K562 (cell line): ENCODE data around the gene BCAP31. TPM values are rescaled to one million over a fixed set of nuclear protein-coding genes. Genes with fewer than 3 reads are reported as not detected.

Source experiments
- ATAC-seq: fragments of 200-7000 bp; cut with Tn5 transposase; 3 replicates; pipeline ENCODE4 v1.9.1; 2020; ENCODE audit warnings: moderate library complexity
- BruUV-seq: library from RNA; stranded (reverse); fragments of 400-500 nt; replicated peaks from 2 replicates; lab custom pipeline; 2021; lab: Mats Ljungman, UMichigan
- CTCF ChIA-PET: fragments of 300-600 bp; formaldehyde crosslinking; extraction: SDS; loops from one replicate; lab custom pipeline; 2021; ENCODE audit warnings: low intra/inter-chr PET ratio; lab: Yijun Ruan, JAX
- POLR2A ChIA-PET: fragments of 300-600, 350-650 bp; sonication (Branson Sonifier 250); formaldehyde crosslinking; extraction: SDS; loops from one replicate; lab custom pipeline; 2021; ENCODE audit warnings: antibody characterized with exemption, inconsistent platforms; lab: Yijun Ruan, JAX
- DNase-seq, 4 experiments: peaks; one replicate each; pipeline versions ENCODE4 v3.0.0 to v3.0.0-alpha.2; 2011 to 2018; ENCODE audit warnings: low spot score in 3 of 4, mixed read lengths in 3 of 4; ENCODE audit errors: extremely low read depth in 1 of 4
- FAIRE-seq: peaks from 2 replicates; lab custom pipeline; 2011; peaks lifted over from hg19 to GRCh38; lab: Jason Lieb, UNC
- H2AFZ ChIP-seq: 2 replicates; pipeline ENCODE4 v1.6.0; 2011; ENCODE audit warnings: low read depth, low read length, control low read depth, inconsistent platforms
- H3K27ac ChIP-seq: fragments of 200-600 bp; 3 replicates; pipeline ENCODE4 v1.8.0; 2011; ENCODE audit warnings: low read depth, mild to moderate bottlenecking, control low read depth, inconsistent platforms, low read length, moderate library complexity, mixed read lengths; ENCODE audit errors: extremely low read depth
- H3K27me3 ChIP-seq, 2 experiments: fragments of 300-600 bp in 1 of 2; 2 replicates in 1 of 2; 3 replicates in 1 of 2; pipeline versions ENCODE4 v1.6.0 to v1.8.0; 2011; ENCODE audit warnings: inconsistent platforms in 2 of 2, low read length in 2 of 2, mild to moderate bottlenecking in 1 of 2, mixed read lengths in 1 of 2, moderate library complexity in 1 of 2; ENCODE audit not compliant: control insufficient read depth in 2 of 2, insufficient read depth in 2 of 2
- H3K36me3 ChIP-seq: fragments of 300-600 bp; 3 replicates; pipeline ENCODE4 v1.8.0; 2011; ENCODE audit warnings: mild to moderate bottlenecking, low read length, inconsistent platforms; ENCODE audit not compliant: control insufficient read depth, insufficient read depth
- H3K4me1 ChIP-seq, 2 experiments: fragments of 200-600 bp in 1 of 2; replicated peaks in 1 of 2; 2 replicates in 1 of 2; 3 replicates in 1 of 2; pipeline versions ENCODE4 v1.5.1 to v1.8.0; 2011; ENCODE audit warnings: inconsistent platforms in 2 of 2, low read length in 2 of 2, mild to moderate bottlenecking in 1 of 2, mixed read lengths in 1 of 2, moderate library complexity in 1 of 2; ENCODE audit not compliant: control insufficient read depth in 2 of 2, insufficient read depth in 2 of 2
- H3K4me2 ChIP-seq: 2 replicates; pipeline ENCODE4 v1.6.1; 2011; ENCODE audit warnings: low read length, control low read depth, inconsistent platforms, mixed read lengths; ENCODE audit not compliant: insufficient read depth
- H3K4me3 ChIP-seq: fragments of 200-600 bp; sonication (generic), shearing (Covaris generic); 2 replicates; pipeline ENCODE4 v1.5.1; 2016; ENCODE audit warnings: control low read depth, inconsistent platforms
- H3K79me2 ChIP-seq: fragments of 200-600 bp; 3 replicates; pipeline ENCODE4 v1.8.0; 2011; ENCODE audit warnings: low read length, inconsistent platforms; ENCODE audit not compliant: control insufficient read depth, insufficient read depth
- H3K9ac ChIP-seq, 2 experiments: 2 replicates each; pipeline versions ENCODE4 v1.6.0 to v1.6.1; 2011; ENCODE audit warnings: low read depth in 2 of 2, low read length in 2 of 2, control low read depth in 1 of 2, inconsistent platforms in 1 of 2, mild to moderate bottlenecking in 1 of 2, mixed read lengths in 1 of 2; ENCODE audit not compliant: insufficient read depth in 1 of 2
- H3K9me1 ChIP-seq: one replicate; pipeline ENCODE4 v1.6.0; 2011; ENCODE audit warnings: inconsistent platforms, mild to moderate bottlenecking, low read length, moderate library complexity; ENCODE audit not compliant: control insufficient read depth, insufficient read depth
- H3K9me3 ChIP-seq: replicated peaks from 2 replicates; pipeline ENCODE4 v1.5.1; 2011; ENCODE audit warnings: low read depth, low read length, inconsistent platforms; ENCODE audit not compliant: control insufficient read depth, insufficient read depth
- H4K20me1 ChIP-seq: replicated peaks from 2 replicates; pipeline ENCODE4 v1.6.1; 2011; ENCODE audit warnings: low read length, inconsistent platforms, mixed read lengths; ENCODE audit not compliant: control insufficient read depth, insufficient read depth
- HIVEP1 ChIP-seq: fragments of 250-450 bp; sonication (Bioruptor Pico); IDR thresholded peaks from 2 replicates; pipeline ENCODE4 v1.4.0; 2020; ENCODE audit warnings: mild to moderate bottlenecking
- WGBS: fragments of 100-300 bp; shearing (Covaris generic); methylation state at CpG from one replicate; pipeline ENCODE4 v1.1.6; 2016; ENCODE audit warnings: low coverage, mixed read lengths; ENCODE audit not compliant: insufficient coverage; ENCODE audit errors: missing lambda C conversion rate; 5-methylcytosine and 5-hydroxymethylcytosine counted together
- in situ Hi-C: fragments of 300-500 bp; cut with MboI; formaldehyde crosslinking; loops from 4 replicates; pipeline ENCODE4 v1.15.0; 2018; ENCODE audit warnings: inconsistent platforms, mixed read lengths
- intact Hi-C: fragments of 100-400 bp; cut with micrococcal nuclease; formaldehyde crosslinking; loops from 2 replicates; pipeline ENCODE4 v1.14.2; 2022
- polyA plus RNA-seq, 8 experiments: library from polyadenylated mRNA; depleted of rRNA in 4 of 8; stranded (reverse) in 5 of 8; unstranded in 3 of 8; fragments of >200 nt; fragmentation: Nextera tagmentation in 2 of 8; fragmentation: Illumina TruSeq in 1 of 8; extraction: Ambion mirVana in 2 of 8; extraction: Trizol in 1 of 8; gene quantifications; 2 replicates each; pipeline versions ENCODE4 v1.2.1 to v1.2.3, GENCODE V29; 2011 to 2014; ENCODE audit warnings: inconsistent platforms in 1 of 8, missing spikeins in 1 of 8
- total RNA-seq, 7 experiments: library from RNA; depleted of rRNA in 6 of 7; stranded (reverse); fragments of >200 nt in 6 of 7; fragmentation: Illumina TruSeq in 2 of 7; extraction: Trizol in 2 of 7; gene quantifications; 2 replicates each; pipeline versions ENCODE4 v1.2.1 to v1.2.3, GENCODE V29; 2011 to 2021; ENCODE audit warnings: low replicate concordance in 1 of 7
- TF ChIP-seq, protein P1 (sequence below): sonication (generic); formaldehyde crosslinking; IDR thresholded peaks from 2 replicates; pipeline ENCODE4 v1.8.1; 2023; ENCODE audit warnings: mild to moderate bottlenecking, missing genetic modification reagents

The BCAP31 gene
- total and polyA plus RNA-seq, 9 of the 15 experiments (the other 6 are each of a cell fraction or from before 2014, with no cell fraction given): 156 to 683 (median 188) TPM

DNA sequence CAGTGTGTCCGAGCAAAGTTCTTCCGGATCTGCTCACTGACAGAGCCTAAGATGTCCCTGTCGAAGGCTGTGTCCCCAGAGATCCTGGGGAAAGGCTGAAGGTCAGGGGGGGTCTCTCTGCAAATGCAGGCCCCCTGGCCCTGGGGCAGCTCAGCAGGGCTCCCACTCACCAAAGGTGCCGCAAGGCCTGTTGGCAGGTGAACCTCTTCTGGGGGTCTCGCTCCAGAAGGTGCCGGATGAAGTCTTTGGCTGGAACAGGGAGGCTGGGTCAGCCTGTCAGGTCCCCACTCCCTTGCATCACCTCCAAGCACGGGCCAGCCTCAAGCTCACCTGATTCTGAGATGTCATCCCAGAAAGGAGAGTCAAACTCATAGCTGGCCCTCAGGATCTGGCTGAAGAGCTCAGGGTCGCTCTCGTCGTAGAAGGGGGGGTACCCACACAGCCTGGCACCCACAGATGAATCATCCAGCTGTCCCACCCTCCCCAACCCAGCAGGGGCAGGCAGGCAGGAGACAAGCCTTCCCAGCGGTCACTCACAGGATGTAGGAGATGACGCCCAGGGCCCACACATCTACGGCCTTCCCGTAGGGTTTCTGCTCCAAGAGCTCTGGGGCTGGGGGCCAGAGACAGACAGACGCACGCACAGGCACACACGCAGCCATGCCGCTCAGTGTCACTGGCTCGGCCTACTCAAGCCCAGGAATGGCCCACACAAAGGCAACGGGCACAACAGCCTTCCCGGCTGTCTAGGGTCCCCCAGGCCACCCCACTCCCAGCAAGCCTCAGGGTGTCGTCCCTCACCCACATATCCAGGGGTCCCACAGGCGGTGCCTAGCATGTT, 53.2 kb downstream of the BCAP31 start:
- H3K9ac ChIP-seq: 0 out of 4 replicates have a peak overlapping the region, but pooled peaks of 1 of the 2 experiments have one; percentile 9
- no peaks in the 10 kb centered on the region; the same call in 2 of the 3 replicates for H3K79me2 ChIP-seq
- no peak overlapping the region for H3K4me2 ChIP-seq
- H3K27ac ChIP-seq: no peak overlapping the region
- H3K4me3 ChIP-seq: no peak overlapping the region
- peaks cover 25 to 60% of the 10 kb centered on the region in 2 experiments for H3K4me1 ChIP-seq
- no peak for FAIRE-seq
- no peak for ATAC-seq
- no peak overlapping the region for H2AFZ ChIP-seq
- no peaks in the 10 kb centered on the region for H3K9me3 ChIP-seq
- 78% methylated on average over 16 of the region's 23 CpGs for WGBS
- no peaks in the 10 kb centered on the region for H3K36me3 ChIP-seq
- peaks cover 0 to 12% of the 10 kb centered on the region in 2 experiments; a peak in 1 of 5 replicates for H3K27me3 ChIP-seq
- CTCF ChIA-PET: no interaction called here
- POLR2A ChIA-PET: no interaction called here
- TF ChIP-seq HIVEP1 (CRISPR knock-in tag): no peak
- TF ChIP-seq, protein P1, sequence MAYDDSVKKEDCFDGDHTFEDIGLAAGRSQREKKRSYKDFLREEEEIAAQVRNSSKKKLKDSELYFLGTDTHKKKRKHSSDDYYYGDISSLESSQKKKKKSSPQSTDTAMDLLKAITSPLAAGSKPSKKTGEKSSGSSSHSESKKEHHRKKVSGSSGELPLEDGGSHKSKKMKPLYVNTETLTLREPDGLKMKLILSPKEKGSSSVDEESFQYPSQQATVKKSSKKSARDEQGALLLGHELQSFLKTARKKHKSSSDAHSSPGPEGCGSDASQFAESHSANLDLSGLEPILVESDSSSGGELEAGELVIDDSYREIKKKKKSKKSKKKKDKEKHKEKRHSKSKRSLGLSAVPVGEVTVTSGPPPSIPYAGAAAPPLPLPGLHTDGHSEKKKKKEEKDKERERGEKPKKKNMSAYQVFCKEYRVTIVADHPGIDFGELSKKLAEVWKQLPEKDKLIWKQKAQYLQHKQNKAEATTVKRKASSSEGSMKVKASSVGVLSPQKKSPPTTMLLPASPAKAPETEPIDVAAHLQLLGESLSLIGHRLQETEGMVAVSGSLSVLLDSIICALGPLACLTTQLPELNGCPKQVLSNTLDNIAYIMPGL: no peak
- TF ChIP-seq, all 486 proteins: peak for 0
- no TSS peak for BruUV-seq
- no peaks in the 10 kb centered on the region for H4K20me1 ChIP-seq
- intact Hi-C loops: no loop called here
- in situ Hi-C loops: no loop called here
- no peak for DNase-seq
- peaks cover 4% of the 10 kb centered on the region for H3K9me1 ChIP-seq
